ENCODE results near the gene EEF2.

The EEF2 gene

GRCh38 chr19:3984908-3985642 lies at the start of gene EEF2:
EEF2 (minus strand) TSS chr19:3985463; CDS start chr19:3985380, 83 bp downstream.
- peak; percentile 73 for DNase-seq

GRCh38 chr19:4034048-4035017 lies 49.1 kb upstream of the EEF2 start:
- DNase-seq, result no peak

GRCh38 chr19:4033028-4033956 lies 48.0 kb upstream of the EEF2 start:
- no peak for DNase-seq

GRCh38 chr19:4032436-4032835 lies 47.2 kb upstream of the EEF2 start:
- no peak for DNase-seq

GRCh38 chr19:4031420-4031819 lies 46.2 kb upstream of the EEF2 start:
- DNase-seq, result no peak

GRCh38 chr19:4030981-4031380 lies 45.7 kb upstream of the EEF2 start:
- DNase-seq, result no peak

- DNase-seq, result no peak
Measured at GRCh38 chr19:4030552-4030951, 45.3 kb upstream of the EEF2 start.

GRCh38 chr19:4029247-4029614 lies 44.0 kb upstream of the EEF2 start:
- DNase-seq, result no peak

GRCh38 chr19:4028334-4029246 lies 43.3 kb upstream of the EEF2 start:
- no peak for DNase-seq

- no peak for DNase-seq
Measured at GRCh38 chr19:4027146-4027545, 41.9 kb upstream of the EEF2 start.

- no peak for DNase-seq
Measured at GRCh38 chr19:4025317-4025716, 40.1 kb upstream of the EEF2 start.

GRCh38 chr19:4023600-4024398 lies 38.5 kb upstream of the EEF2 start:
- no peak for DNase-seq

GRCh38 chr19:4019578-4019977 lies 34.3 kb upstream of the EEF2 start:
- DNase-seq, result no peak

- DNase-seq, result no peak
Measured at GRCh38 chr19:4018775-4019504, 33.7 kb upstream of the EEF2 start.

GRCh38 chr19:4018140-4018613 lies 32.9 kb upstream of the EEF2 start:
- no peak for DNase-seq

- no peak for DNase-seq
Measured at GRCh38 chr19:4016903-4017638, 31.8 kb upstream of the EEF2 start.

- DNase-seq, result no peak
Measured at GRCh38 chr19:4016486-4016885, 31.2 kb upstream of the EEF2 start.

- DNase-seq, result no peak
Measured at GRCh38 chr19:4015705-4016402, 30.6 kb upstream of the EEF2 start.

All from NCI-H1694 (cell line).